Neural cell (in vitro differentiated cells): ENCODE data around the gene TMEM135.

Experiments
- CTCF ChIP-seq: fragments of 450-650 bp; IDR thresholded peaks from 2 replicates; pipeline ENCODE4 v1.5.1; 2014; ENCODE audit warnings: antibody characterized with exemption, mild to moderate bottlenecking, moderate library complexity; ENCODE audit not compliant: poor library complexity, severe bottlenecking
- EP300 ChIP-seq: fragments of 450-650 bp; conservative IDR thresholded peaks from 2 replicates; pipeline ENCODE4 v1.6.1; 2014; ENCODE audit warnings: antibody characterized with exemption, mild to moderate bottlenecking, moderate library complexity; ENCODE audit not compliant: poor library complexity, severe bottlenecking
- MXI1 ChIP-seq: fragments of 450-650 bp; conservative IDR thresholded peaks from 2 replicates; pipeline ENCODE4 v1.6.1; 2014; ENCODE audit warnings: antibody characterized with exemption, mild to moderate bottlenecking; ENCODE audit not compliant: poor library complexity, severe bottlenecking
- POLR2AphosphoS5 ChIP-seq: IDR thresholded peaks from 2 replicates; pipeline ENCODE4 v1.6.1; 2012
- SMC3 ChIP-seq: fragments of 450-650 bp; conservative IDR thresholded peaks from 2 replicates; pipeline ENCODE4 v1.6.1; 2014; ENCODE audit warnings: antibody characterized with exemption, mild to moderate bottlenecking, moderate library complexity; ENCODE audit not compliant: poor library complexity

- TF ChIP-seq CTCF = no peak
- TF ChIP-seq SMC3 = no peak
- TF ChIP-seq EP300 = no peak
- TF ChIP-seq MXI1 = no peak
- TF ChIP-seq POLR2AphosphoS5 = no peak
Measured at GRCh38 chr11:87265979-87266378, 228.2 kb downstream of the TMEM135 start.
